Right kidney (tissue), 1 donor: Measurements from ENCODE around the gene EDN2.
A peak's percentile ranks its signal among the peaks of the same experiment; 100 is the strongest.

Experiments used
- DNase-seq: peaks from one replicate; pipeline ENCODE4 v3.0.0-alpha.2; 2016

The EDN2 gene

DNA sequence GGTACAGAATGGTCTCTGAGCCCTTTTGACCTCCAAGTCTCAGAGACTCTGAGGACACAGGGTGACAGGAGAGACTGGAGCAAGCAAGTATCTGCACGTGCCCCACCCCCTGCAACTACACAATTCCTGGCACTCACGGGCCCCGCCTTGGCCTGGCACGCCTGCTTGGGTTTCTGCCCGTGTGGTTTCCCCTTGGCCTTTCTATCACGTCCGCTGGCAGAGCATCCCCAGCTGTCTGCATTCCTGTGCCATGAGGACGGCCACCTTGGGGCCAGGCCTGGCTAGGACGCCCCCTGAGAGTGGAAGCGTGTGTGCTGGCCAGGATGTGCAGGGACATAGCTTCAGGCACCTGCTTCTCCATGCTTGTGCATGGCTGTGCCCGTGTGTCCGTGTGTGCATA lies 14.3 kb upstream of the EDN2 start:
- no peak for DNase-seq

DNA sequence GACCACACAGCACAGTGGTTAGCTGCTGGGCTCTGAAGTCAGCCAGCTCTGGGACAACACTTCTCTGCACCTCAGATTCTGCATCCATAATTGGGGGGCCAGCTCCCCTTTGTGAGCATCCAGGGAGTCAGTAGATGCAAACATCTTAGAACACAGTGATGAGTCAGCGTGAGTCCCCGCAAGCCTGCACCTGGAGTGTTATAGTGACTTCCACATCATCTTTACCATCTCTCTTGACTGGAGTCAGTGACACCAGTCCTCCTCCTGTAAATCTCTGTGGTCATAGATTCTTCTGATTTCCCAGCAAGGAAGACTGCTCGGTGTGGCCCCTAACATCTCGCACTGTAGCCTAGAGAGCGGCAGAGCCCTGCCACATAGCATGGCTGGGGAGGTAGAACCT lies 13.9 kb upstream of the EDN2 start:
- no peak for DNase-seq

DNA sequence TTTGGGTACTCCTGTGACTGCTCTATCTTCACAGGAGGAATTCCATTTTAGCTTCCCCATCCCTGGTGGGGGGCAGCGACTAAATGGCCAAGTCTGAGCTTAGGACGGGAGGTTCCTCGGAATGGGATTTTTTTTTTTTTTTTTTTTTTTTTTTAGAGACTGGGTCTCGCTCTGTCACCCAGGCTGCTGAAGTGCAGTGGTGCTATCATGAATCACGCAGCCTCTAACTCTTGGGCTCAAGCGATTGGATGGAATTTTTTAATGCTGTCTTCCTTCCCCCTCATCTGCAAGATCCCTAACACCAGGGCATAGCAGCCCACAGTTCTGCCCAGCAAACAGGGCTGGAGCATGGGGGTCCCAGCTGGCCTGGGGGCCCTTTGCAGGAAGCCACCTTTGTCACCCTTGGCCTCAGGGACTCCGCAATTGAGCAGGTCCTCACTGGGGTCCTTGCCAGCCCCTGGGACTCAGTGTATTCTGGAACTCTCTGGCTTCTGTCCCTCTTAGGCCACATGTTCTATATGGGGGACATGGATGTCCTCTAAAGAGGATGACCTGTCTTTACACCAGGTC lies 13.1 kb upstream of the EDN2 start:
- no peak for DNase-seq

GRCh38 chr1:41497056-41497440 lies 12.6 kb upstream of the EDN2 start:
- DNase-seq: peak; percentile 65

GRCh38 chr1:41496080-41497055 lies 11.9 kb upstream of the EDN2 start:
- DNase-seq: peak; percentile 84

- DNase-seq: peak; percentile 56
Observed at GRCh38 chr1:41495210-41495948, 10.9 kb upstream of the EDN2 start.

DNA sequence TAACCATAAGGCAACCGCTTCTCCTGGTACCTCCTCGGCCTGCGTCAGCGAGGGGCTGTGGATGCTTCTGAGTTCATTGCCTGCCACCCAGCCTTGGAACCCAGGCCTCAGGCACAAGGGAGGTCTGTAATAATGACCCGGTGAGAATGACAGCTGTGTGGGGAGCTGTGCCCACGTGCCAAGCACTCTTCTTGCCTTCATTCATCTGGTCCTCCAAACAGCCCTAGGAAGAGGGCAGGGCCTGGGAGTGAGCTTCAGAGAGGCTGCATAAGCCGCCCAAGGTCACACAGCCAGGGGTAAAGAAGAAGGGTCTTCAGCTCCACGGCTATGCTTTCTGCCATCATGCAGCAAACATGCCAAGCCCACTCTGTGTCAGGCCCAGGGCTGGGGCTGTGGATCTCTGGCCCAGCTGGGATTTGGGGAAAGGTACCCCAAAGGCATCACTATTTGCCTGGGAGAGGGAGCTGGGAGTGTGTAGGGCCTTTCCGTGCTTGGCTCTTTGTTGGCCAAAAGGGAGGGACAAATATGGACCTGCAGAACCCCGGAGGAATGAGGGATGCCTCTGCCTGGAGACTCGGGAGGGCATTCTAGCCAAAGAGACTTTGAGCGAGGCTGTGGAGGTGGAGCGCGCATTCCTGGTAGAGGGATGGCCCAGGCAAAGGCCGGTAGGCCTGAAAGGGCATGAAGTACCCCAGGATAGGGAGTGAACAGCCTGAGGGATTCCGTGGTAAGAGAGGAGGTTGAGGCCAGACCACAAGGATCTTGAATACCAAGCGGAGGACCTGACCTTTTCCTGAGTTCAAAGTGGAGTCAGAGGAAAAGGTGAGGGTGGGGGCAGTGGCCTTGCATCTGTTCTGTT lies 10.1 kb upstream of the EDN2 start:
- DNase-seq: no peak

DNA sequence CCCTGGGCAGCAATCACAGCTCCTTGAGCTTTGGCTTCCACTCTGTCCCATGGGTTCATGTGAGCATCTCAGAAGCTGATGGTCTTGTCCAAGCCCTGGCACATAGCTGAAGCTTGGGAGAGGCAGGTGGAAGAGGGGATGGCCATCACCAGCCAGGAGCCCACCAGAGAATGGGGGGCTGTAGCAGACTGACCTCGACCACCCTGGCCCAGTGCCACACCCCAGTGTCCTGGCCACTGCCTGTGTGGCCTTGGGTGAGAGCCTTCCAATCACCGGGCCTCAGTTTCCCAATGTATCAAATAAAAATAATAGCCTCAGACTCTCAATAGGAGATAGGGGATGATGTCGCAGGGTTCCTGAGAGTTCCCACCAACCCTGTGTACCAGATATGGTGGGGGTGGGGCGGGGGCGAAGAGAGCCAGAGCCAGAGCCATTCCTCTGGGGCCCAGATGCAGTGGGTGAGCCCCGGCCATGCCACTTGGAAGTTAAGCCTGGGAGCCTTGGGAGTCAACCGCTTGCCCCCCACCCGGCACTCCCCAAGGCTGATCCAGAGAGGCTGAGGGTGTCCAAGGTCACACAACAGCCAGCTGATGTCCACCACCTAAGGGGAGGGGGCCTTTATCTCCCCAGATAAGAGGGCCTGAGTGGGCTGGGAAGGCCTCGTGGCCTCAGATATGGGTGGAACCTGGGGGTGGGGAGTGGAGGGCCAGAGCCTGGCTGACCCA lies 9.3 kb upstream of the EDN2 start:
- no peak for DNase-seq

- no peak for DNase-seq
Observed at GRCh38 chr1:41493117-41493536, 8.6 kb upstream of the EDN2 start.

DNA sequence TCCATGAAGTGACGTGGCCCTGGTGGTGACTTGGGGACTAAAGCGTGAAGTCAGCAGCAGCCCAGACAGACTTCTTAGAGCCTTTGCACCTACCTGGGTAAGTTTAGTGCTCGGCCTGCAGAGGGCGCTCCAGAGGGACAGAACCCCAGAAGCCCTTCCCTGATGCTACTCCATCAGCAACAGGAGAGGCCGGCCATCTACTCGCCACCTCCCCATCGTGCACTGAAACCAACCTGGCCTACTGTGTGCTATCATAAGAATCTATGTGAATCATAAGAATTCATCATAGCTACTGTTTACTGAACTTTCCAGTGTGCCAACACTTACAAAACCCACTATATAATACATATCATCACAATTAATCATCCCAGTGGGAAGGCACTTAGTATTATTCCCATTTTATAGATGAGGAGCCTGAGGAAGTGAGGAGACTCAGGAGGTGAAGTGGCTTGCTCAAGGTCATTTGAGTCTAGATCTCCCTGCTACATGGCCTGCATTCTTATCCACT lies 7.9 kb upstream of the EDN2 start:
- no peak for DNase-seq

GRCh38 chr1:41490911-41491310 lies 6.4 kb upstream of the EDN2 start:
- no peak for DNase-seq

DNA sequence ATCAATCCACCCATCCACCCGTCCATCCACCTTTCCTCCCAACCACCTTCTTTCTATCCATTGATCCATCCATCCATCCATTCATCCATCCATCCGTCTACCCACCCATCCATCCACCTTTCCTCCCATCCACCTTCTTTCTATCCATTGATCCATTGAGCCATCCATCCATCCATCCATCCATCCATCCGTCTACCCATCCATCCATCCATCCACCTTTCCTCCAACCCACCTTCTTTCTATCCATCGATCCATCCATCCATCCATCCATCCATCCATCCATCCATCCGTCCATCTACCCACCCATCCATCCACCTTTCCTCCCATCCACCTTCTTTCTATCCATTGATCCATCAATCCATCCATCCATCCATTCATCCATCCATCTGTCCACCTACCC lies 5.1 kb upstream of the EDN2 start:
- DNase-seq: no peak

GRCh38 chr1:41488040-41488951 lies 3.8 kb upstream of the EDN2 start:
- peak; percentile 44 for DNase-seq

DNA sequence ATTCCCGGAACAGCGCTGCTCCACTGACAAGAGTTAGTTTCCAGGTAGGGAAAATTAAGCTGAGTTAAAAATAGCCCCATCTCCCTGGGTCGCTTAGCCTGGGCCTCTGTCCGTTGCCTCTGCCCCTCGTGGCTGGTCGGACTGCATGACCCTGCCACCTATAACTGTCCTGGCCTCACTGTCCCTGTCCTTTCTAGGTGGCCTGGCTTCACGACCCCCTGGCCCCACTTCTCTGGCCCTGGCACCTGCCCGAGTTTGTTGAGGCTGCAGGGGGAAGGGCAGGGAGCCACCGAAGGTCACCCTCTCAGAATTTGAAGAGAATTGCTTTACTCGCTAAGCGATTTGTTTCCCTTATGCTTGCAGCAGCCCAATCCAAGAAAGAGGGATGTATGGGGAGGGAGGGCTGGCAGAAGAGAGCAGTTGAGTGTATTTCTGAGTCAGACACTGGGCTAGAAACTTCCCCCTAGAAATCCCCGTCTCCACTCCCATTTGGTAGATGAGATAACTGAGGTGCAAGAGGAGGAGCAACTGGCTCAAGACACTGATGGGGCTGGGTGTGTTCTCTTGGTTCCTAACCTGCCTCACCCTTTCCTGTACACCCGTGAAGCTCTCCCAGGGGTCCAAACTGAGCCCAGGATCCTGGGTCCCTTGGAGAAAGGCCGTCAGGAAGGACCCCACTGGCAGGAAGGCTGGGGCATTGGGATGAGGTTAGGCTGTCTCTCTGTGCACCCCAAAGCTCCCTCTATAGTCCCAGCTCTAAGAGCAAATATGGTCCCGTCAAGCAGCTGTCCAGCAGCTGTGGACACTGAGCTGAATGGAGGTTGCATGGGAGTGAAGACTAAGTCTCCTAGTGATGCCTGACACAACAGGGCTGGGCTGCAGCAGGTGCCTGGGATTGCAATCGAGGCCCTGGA lies 2.9 kb upstream of the EDN2 start:
- DNase-seq: no peak

DNA sequence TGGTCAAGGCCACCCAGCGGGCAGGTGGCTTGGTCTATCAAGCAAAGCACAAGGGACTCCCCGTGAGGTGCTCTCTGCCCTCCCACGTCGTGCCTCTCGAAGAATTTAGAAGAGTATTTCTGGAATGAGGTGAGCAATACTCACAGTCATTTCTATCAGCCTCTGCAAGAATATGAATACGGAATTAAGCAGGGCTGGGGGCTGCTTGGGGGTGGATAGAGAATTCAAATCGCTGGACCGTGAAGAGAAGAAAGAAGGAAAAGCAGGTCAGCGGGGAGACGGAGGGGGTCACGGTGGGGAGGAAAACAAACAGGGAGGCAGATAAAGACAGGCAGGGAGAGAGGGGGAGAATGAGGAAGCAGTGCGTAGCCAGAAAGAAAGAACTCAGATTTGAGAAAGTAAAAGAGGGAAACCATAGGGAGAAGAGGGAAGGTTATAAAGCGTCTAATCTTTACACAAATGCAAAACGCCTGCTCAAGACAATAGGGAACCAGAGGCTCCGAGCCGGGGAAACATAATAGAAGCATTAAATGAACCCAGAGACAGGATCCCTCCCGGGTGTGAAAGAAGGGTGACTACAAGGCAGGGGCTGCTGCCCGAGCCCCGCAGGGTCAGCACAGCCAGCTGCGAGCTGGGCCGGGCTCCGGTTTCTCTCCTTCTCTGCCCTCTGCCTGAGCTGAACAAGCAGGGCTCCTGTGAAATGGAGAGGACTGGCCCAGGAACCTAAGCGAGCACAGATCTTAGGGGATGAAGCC lies 2.1 kb upstream of the EDN2 start:
- peak; percentile 63 for DNase-seq

DNA sequence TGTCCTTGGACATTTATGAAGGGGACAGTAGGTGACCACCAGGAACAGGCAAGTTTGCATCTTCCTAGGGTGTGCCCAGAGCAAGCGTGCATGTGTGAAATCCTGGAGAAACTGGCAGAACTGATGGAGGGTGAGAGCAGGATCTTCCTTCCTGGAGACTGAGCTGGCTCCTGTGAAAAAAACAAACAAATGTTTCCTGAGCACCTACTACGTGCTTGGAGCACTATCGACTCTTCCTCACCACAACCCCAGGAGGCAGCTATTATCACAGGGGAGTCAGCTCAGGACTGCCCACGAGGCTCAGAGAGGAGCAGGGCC lies 1.5 kb upstream of the EDN2 start:
- peak; percentile 16 for DNase-seq

DNA sequence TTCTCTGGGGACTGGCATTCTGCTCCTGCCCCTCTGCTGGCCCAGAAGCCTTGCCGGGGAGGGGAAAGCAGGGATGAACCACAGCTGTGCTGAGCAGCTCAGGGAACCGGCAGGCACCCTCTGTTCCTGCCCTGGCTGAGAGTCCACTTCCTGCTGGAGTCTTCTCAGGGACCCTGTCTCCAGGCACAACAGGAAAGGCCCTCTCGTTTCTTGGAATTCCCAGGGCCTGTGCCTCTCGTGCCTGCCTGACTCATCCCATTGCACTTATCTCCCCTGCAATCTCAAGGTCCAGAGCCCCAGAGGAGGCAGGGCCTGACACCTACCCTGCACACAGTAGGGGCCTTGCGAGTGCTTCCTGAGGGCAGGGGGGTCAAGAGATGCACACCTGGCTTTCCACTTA lies 1.1 kb upstream of the EDN2 start:
- no peak for DNase-seq

GRCh38 chr1:41483960-41484401 lies 502 bp downstream of the EDN2 start:
- DNase-seq: no peak
